Middle frontal gyrus (tissue), 1 donor: ENCODE results near the gene TBX18.

Experiments used
- DNase-seq: peaks from one replicate; pipeline ENCODE4 v3.0.0-alpha.2; 2015; ENCODE audit warnings: low spot score; ENCODE audit errors: extremely low spot score

TBX18 gene

GRCh38 chr6:84675651-84676050 is 88.7 kb downstream of the TBX18 start:
- no peak for DNase-seq

GRCh38 chr6:84674395-84674794 is 90.0 kb downstream of the TBX18 start:
- no peak for DNase-seq

DNA sequence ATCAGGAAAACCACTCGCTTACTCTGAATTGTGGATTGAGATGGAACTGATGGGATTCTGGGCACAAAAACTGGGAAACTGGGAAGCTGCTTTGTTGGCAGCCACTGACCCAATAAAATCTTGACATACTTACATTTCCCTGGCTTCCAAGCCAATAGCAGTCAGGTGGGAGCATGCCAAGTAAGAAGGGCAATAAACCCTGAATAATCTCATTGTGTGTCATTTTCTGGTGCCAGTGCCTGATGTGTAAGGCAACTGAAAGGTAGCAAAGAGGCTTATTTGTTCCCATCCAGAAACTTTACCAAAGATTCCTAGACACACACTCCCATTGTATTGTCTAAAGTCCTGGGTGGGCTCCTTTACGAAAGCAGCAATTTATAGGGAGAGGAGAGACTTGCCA is 93.2 kb downstream of the TBX18 start:
- DNase-seq = no peak

GRCh38 chr6:84669945-84670344 is 94.5 kb downstream of the TBX18 start:
- no peak for DNase-seq

GRCh38 chr6:84667252-84668213 is 96.9 kb downstream of the TBX18 start:
- no peak for DNase-seq

GRCh38 chr6:84665401-84665800 is 99.0 kb downstream of the TBX18 start:
- DNase-seq = no peak

- DNase-seq = no peak
Observed at GRCh38 chr6:84663866-84664265, 100.5 kb downstream of the TBX18 start.

DNA sequence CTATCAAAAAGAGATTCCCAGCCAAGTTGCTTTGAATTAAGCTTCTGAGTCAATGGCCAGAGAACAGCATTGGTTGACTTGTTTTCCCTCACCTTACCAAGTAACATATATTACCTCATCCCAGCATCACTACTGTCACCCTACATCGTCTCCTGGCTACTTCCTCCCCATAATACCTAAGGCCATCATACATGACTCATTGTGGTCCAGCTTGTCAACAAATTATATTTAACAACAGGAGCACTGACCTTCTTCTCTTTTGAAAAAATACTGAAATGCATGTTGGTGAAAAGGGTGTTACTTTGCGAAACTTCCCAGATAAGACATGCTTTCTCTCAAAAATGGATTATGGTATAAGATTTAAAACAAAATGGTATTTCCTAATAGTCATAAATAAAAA is 106.9 kb downstream of the TBX18 start:
- DNase-seq = no peak

GRCh38 chr6:84657025-84657424 is 107.4 kb downstream of the TBX18 start:
- DNase-seq = no peak

DNA sequence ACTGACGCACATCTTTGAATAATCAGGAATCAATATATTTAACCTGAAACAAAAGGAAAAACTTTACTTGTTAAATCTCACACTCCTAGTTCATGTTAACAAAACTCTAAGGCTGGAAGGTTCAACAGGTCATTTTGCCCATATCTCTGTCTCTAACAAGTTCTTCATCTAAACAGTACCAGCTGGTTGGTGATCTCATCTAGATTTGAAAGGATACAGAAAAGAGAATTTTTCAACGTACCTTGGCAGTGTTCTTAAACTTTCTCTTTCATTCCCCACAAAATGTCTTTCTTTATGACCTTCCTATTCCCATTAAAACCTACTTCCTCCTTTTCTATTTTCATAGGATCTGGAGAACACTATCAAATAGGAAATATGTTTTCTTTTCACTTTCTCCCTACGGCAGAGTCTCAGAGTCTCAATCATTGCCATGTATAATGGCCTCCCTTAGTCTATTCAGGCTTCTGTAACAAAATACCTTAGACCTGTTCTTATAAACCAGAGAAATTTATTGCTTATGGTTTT is 111.3 kb downstream of the TBX18 start:
- no peak for DNase-seq

DNA sequence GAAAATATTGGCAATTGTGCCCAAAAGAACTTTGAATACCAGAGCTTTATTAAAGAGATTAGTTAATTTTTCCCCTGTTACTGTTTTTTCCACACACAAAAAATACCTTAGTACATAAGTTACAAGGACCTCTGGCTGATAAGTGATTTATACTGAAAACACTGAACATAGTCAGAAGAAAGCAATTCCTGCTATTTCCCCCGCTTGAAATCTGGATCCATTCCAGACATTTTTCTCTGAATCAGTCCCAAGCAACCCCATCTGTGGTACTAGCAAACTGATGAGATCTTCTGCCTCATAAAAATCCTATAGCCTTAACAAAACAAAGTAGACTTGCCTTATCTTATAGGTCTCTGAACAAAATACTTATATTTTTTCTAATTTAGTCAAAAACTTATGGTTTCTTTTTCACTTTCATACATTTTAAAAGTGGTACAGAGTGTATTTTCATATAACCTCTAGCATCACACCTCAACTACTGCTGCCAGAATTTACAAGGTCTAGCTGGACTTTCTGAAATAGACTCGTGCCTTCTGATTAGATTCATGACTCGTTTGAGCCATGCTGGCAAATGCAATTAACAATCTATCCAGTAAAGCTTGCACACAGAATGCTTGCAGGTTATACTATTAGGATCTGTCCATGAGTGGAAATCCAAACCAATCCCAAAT is 111.9 kb downstream of the TBX18 start:
- no peak for DNase-seq

- DNase-seq = no peak
Observed at GRCh38 chr6:84651583-84651982, 112.8 kb downstream of the TBX18 start.

DNA sequence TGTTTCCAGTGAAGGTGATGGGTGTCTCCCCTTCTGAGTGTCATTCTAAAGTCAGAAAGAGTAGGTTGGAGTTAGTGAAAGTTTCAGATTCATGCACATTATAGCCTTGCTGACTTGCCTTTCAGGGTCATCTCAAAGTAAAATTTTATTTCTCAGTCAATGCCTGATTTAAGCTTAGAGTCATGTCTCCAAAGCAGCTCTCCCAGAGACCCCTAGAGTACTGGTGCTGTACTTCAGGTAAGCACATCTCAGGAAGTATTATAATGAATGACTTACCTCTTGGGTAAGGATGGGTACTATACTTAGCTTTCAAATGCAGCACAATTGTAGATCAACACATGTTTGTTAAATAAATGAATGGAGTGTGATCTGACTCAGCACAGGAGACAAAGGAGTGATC is 116.0 kb downstream of the TBX18 start:
- no peak for DNase-seq

GRCh38 chr6:84645563-84646266 is 118.7 kb downstream of the TBX18 start:
- DNase-seq = no peak

DNA sequence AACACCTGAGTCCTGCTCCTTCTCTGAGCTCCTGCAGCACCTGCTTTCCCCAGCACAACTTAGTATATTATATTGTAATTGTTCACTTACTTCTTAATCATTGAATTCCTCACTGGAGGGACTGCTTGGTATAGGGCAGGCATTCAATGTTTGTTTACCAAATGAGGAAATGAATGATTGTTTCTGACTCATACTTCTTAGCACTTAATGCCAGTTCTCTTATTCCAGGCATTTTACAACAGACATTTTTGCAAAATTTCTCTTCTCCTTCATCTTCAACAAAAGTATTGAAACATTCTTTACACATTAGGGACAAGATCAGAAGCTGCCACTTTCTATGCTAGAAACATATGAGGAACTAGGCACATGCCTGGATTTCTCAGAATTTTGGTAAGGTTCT is 119.4 kb downstream of the TBX18 start:
- no peak for DNase-seq

- no peak for DNase-seq
Observed at GRCh38 chr6:84643778-84644177, 120.6 kb downstream of the TBX18 start.

DNA sequence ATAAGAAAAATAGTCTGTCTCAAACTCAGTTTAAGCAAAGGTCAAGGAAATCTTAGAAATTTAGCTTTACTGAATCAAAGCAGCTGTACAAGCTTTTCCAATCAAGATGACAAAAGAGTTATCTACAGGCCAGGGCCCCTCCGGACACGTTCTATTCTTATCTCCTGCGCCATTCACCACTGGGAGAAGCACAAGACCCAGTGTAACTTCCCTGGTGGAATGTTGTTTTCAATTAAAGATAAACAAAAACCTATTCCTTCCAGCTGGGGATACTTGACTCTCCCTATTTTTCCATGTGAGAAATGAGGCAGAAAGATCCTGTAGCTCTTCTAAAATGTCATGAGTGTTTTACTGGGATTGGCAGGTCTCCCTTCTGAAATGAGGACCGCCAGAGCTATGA is 123.3 kb downstream of the TBX18 start:
- no peak for DNase-seq

- no peak for DNase-seq
Observed at GRCh38 chr6:84639396-84639795, 125.0 kb downstream of the TBX18 start.

- DNase-seq = no peak
Observed at GRCh38 chr6:84638286-84638685, 126.1 kb downstream of the TBX18 start.
